ENCODE data around the gene WDR36. TPM values are rescaled to one million over a fixed set of nuclear protein-coding genes. Genes with fewer than 3 reads are reported as not detected.
A peak's percentile ranks its signal among the peaks of the same experiment; 100 is the strongest.
"Not testable (repeated sequence)": the region's sequence is repeated elsewhere in the genome, so short reads cannot be mapped to it uniquely, and the experiment has no call there.

Gene WDR36
- total and polyA plus RNA-seq, 7 experiments from 2014 or later = 24.4 to 37.4 (median 29.7) TPM

DNA sequence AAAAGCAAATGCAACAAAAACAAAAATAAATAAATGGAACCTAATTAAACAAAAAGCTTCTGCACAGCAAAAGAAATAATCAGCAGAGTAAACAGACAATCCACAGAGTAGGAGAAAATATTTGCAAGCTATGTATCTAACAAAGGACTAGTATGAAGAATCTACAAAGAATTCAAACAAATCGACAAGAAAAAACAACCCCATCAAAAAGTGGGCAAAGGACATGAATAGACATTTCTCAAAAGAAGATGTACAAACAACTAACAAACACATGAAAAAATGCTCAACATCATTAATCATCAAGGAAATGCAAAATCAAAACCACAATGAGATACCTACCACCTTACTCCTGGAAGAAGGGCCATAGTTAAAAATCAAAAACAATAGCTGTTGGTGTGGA, 49.3 kb downstream of the WDR36 start:
- H3K4me3 Mint-ChIP-seq; intact Hi-C loops (cut with micrococcal nuclease); H3K36me3 ChIP-seq (ENCODE audit: control insufficient read depth in 2 of 3, insufficient read depth in 3 of 3, low read length in 3 of 3); H3K27me3 ChIP-seq (ENCODE audit: control insufficient read depth in 2 of 2, insufficient read depth in 2 of 2, low read length in 2 of 2); H3K36me3 Mint-ChIP-seq; DNase-seq; ATAC-seq; H3K27me3 Mint-ChIP-seq; H3K9me3 Mint-ChIP-seq; CTCF ChIA-PET; H3K4me3 ChIP-seq (ENCODE audit: low read length); H3K4me1 ChIP-seq (ENCODE audit: control insufficient read depth in 2 of 2, insufficient read depth in 2 of 2, low read length in 2 of 2); POLR2A ChIA-PET; H3K27ac ChIP-seq (ENCODE audit: low read depth, low read length); H3K9me3 ChIP-seq (ENCODE audit: control insufficient read depth in 2 of 3, low read length in 3 of 3): not testable (repeated sequence)
- Mint-ChIP-seq H3K27ac (peak overlapping the region in 1 of 9 donors; percentile 44), H3K4me1 (peaks cover 0 to 11% (median 0%) of the 10 kb centered on the region in 7 donors)

- CTCF ChIA-PET = interaction anchor here (0.7 kb wide), 1 partner anchor 357 kb away, joined by 3 read pairs; no protein-coding TSS in a partner anchor
These were observed 50.8 kb downstream of the WDR36 start for GRCh38 chr5:111142932-111143331.

DNA sequence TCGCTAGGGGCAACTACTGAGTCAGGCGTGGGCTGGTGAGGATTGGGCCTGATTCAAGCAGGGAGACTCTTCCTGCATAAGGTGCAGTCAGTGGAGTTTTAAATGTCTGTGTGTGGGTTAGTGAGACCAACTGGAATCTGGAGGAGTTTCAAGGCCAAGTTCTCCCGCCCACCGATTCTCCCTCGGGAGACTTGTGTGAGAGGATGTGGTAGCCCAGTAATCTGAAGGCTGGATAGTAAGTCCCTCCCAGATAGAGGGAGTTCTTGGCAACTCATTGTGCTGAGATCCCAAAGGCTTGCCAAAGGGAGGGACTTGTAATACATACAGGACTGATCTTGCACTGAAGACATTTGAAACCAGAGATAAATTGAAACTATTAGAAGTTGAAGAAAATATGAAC, 51.8 kb downstream of the WDR36 start:
- CTCF ChIA-PET = interaction anchor here (0.6 kb wide), 1 partner anchor 112 kb away, joined by 3 read pairs; no protein-coding TSS in a partner anchor
- no peak overlapping the region for H3K27ac Mint-ChIP-seq
- DNase-seq (no peak), ATAC-seq (no peak)
- Histone ChIP-seq H3K27ac (ENCODE audit: low read depth, low read length) (no peak overlapping the region), H3K4me1 (ENCODE audit: control insufficient read depth in 2 of 2, insufficient read depth in 2 of 2, low read length in 2 of 2) (no peaks in the 10 kb centered on the region), H3K4me3 (ENCODE audit: low read length) (no peak overlapping the region), H3K27me3 (ENCODE audit: control insufficient read depth in 2 of 2, insufficient read depth in 2 of 2, low read length in 2 of 2) (no peaks in the 10 kb centered on the region), H3K36me3 (ENCODE audit: control insufficient read depth in 2 of 3, insufficient read depth in 3 of 3, low read length in 3 of 3) (no peaks in the 10 kb centered on the region), H3K9me3 (ENCODE audit: control insufficient read depth in 2 of 3, low read length in 3 of 3) (no peaks in the 10 kb centered on the region)
- peaks cover 0 to 3% (median 0%) of the 10 kb centered on the region in 5 donors for H3K36me3 Mint-ChIP-seq
- peaks cover 0 to 8% (median 0%) of the 10 kb centered on the region in 7 donors for H3K4me1 Mint-ChIP-seq
- H3K27me3 Mint-ChIP-seq = peaks cover 0 to 7% (median 0%) of the 10 kb centered on the region in 5 donors
- H3K9me3 Mint-ChIP-seq = no peaks in the 10 kb centered on the region
- H3K4me3 Mint-ChIP-seq = no peak overlapping the region
- POLR2A ChIA-PET = no interaction called here
- intact Hi-C loops (cut with micrococcal nuclease) = no loop called here

More at GRCh38 chr5:111142932-111143331, 50.8 kb downstream of the WDR36 start:
- Mint-ChIP-seq H3K9me3 (no peaks in the 10 kb centered on the region), H3K27ac (no peak overlapping the region), H3K36me3 (peaks cover 0 to 3% (median 0%) of the 10 kb centered on the region in 5 donors), H3K4me1 (peaks cover 0 to 11% (median 0%) of the 10 kb centered on the region in 7 donors), H3K27me3 (peaks cover 0 to 7% (median 0%) of the 10 kb centered on the region in 5 donors), H3K4me3 (no peak overlapping the region)
- H3K4me1 ChIP-seq (ENCODE audit: control insufficient read depth in 2 of 2, insufficient read depth in 2 of 2, low read length in 2 of 2) = no peaks in the 10 kb centered on the region
- intact Hi-C loops (cut with micrococcal nuclease) = no loop called here
- no peak overlapping the region for H3K27ac ChIP-seq (ENCODE audit: low read depth, low read length)
- no peak overlapping the region for H3K4me3 ChIP-seq (ENCODE audit: low read length)
- POLR2A ChIA-PET = no interaction called here
- no peaks in the 10 kb centered on the region for H3K9me3 ChIP-seq (ENCODE audit: control insufficient read depth in 2 of 3, low read length in 3 of 3)
- DNase-seq = no peak
- H3K27me3 ChIP-seq (ENCODE audit: control insufficient read depth in 2 of 2, insufficient read depth in 2 of 2, low read length in 2 of 2) = no peaks in the 10 kb centered on the region
- H3K36me3 ChIP-seq (ENCODE audit: control insufficient read depth in 2 of 3, insufficient read depth in 3 of 3, low read length in 3 of 3) = no peaks in the 10 kb centered on the region
- ATAC-seq = no peak

- Histone ChIP-seq H3K4me1 (ENCODE audit: control insufficient read depth in 2 of 2, insufficient read depth in 2 of 2, low read length in 2 of 2) (no peaks in the 10 kb centered on the region), H3K36me3 (ENCODE audit: control insufficient read depth in 2 of 3, insufficient read depth in 3 of 3, low read length in 3 of 3) (no peaks in the 10 kb centered on the region), H3K27ac (ENCODE audit: low read depth, low read length) (no peak overlapping the region), H3K27me3 (ENCODE audit: control insufficient read depth in 2 of 2, insufficient read depth in 2 of 2, low read length in 2 of 2) (no peaks in the 10 kb centered on the region), H3K4me3 (ENCODE audit: low read length) (no peak overlapping the region), H3K9me3 (ENCODE audit: control insufficient read depth in 2 of 3, low read length in 3 of 3) (no peaks in the 10 kb centered on the region)
- CTCF ChIA-PET = interaction anchor here (0.6 kb wide), 2 partner anchors 39 to 111 kb away, joined by 3 read pairs; no protein-coding TSS in a partner anchor
- ATAC-seq (no peak), DNase-seq (no peak)
- Mint-ChIP-seq H3K4me3 (no peak overlapping the region), H3K27ac (no peak overlapping the region), H3K36me3 (peaks cover 0 to 2% (median 0%) of the 10 kb centered on the region in 5 donors), H3K9me3 (no peaks in the 10 kb centered on the region), H3K4me1 (peaks cover 0 to 8% (median 0%) of the 10 kb centered on the region in 7 donors), H3K27me3 (peaks cover 0 to 7% (median 0%) of the 10 kb centered on the region in 5 donors)
- intact Hi-C loops (cut with micrococcal nuclease) = no loop called here
- POLR2A ChIA-PET = no interaction called here
These were observed 52.3 kb downstream of the WDR36 start for GRCh38 chr5:111144352-111144930.

GRCh38 chr5:111146053-111146452, 53.9 kb downstream of the WDR36 start:
- intact Hi-C loops (cut with micrococcal nuclease) = no loop called here
- CTCF ChIA-PET = no interaction called here
- no peaks in the 10 kb centered on the region for H3K36me3 Mint-ChIP-seq
- ATAC-seq = no peak
- DNase-seq = no peak
- H3K4me1 ChIP-seq (ENCODE audit: control insufficient read depth in 2 of 2, insufficient read depth in 2 of 2, low read length in 2 of 2) = no peaks in the 10 kb centered on the region
- H3K4me3 Mint-ChIP-seq = no peak overlapping the region
- no peak overlapping the region for H3K4me3 ChIP-seq (ENCODE audit: low read length)
- H3K9me3 ChIP-seq (ENCODE audit: control insufficient read depth in 2 of 3, low read length in 3 of 3) = no peaks in the 10 kb centered on the region
- no peaks in the 10 kb centered on the region for H3K27me3 ChIP-seq (ENCODE audit: control insufficient read depth in 2 of 2, insufficient read depth in 2 of 2, low read length in 2 of 2)
- H3K9me3 Mint-ChIP-seq = no peaks in the 10 kb centered on the region
- H3K27ac ChIP-seq (ENCODE audit: low read depth, low read length) = no peak overlapping the region
- H3K27me3 Mint-ChIP-seq = peaks cover 0 to 12% (median 0%) of the 10 kb centered on the region in 5 donors
- H3K27ac Mint-ChIP-seq = no peak overlapping the region
- H3K4me1 Mint-ChIP-seq = peaks cover 0 to 8% (median 0%) of the 10 kb centered on the region in 7 donors
- H3K36me3 ChIP-seq (ENCODE audit: control insufficient read depth in 2 of 3, insufficient read depth in 3 of 3, low read length in 3 of 3) = no peaks in the 10 kb centered on the region
- POLR2A ChIA-PET = no interaction called here

GRCh38 chr5:111147502-111147901, 55.4 kb downstream of the WDR36 start:
- peaks cover 0 to 3% (median 0%) of the 10 kb centered on the region in 11 donors for H3K9me3 Mint-ChIP-seq
- no peak overlapping the region for H3K27ac Mint-ChIP-seq
- peaks cover 0 to 13% (median 0%) of the 10 kb centered on the region in 7 donors for H3K4me1 Mint-ChIP-seq
- no peak overlapping the region for H3K4me3 ChIP-seq (ENCODE audit: low read length)
- H3K4me3 Mint-ChIP-seq = no peak overlapping the region
- ChIA-PET POLR2A (no interaction called here), CTCF (no interaction called here)
- DNase-seq (no peak), ATAC-seq (no peak)
- intact Hi-C loops (cut with micrococcal nuclease) = no loop called here
- H3K4me1 ChIP-seq (ENCODE audit: control insufficient read depth in 2 of 2, insufficient read depth in 2 of 2, low read length in 2 of 2) = no peaks in the 10 kb centered on the region
- H3K27ac ChIP-seq (ENCODE audit: low read depth, low read length) = no peak overlapping the region
- peaks cover 0 to 19% (median 6%) of the 10 kb centered on the region in 5 donors for H3K27me3 Mint-ChIP-seq
- no peaks in the 10 kb centered on the region for H3K27me3 ChIP-seq (ENCODE audit: control insufficient read depth in 2 of 2, insufficient read depth in 2 of 2, low read length in 2 of 2)
- peaks cover 0 to 1% (median 0%) of the 10 kb centered on the region in 5 donors for H3K36me3 Mint-ChIP-seq
- no peaks in the 10 kb centered on the region for H3K9me3 ChIP-seq (ENCODE audit: control insufficient read depth in 2 of 3, low read length in 3 of 3)
- H3K36me3 ChIP-seq (ENCODE audit: control insufficient read depth in 2 of 3, insufficient read depth in 3 of 3, low read length in 3 of 3) = no peaks in the 10 kb centered on the region

- Histone ChIP-seq H3K36me3 (ENCODE audit: control insufficient read depth in 2 of 3, insufficient read depth in 3 of 3, low read length in 3 of 3) (no peaks in the 10 kb centered on the region), H3K27ac (ENCODE audit: low read depth, low read length) (no peak overlapping the region), H3K4me1 (ENCODE audit: control insufficient read depth in 2 of 2, insufficient read depth in 2 of 2, low read length in 2 of 2) (no peaks in the 10 kb centered on the region), H3K4me3 (ENCODE audit: low read length) (no peak overlapping the region), H3K27me3 (ENCODE audit: control insufficient read depth in 2 of 2, insufficient read depth in 2 of 2, low read length in 2 of 2) (no peaks in the 10 kb centered on the region), H3K9me3 (ENCODE audit: control insufficient read depth in 2 of 3, low read length in 3 of 3) (no peaks in the 10 kb centered on the region)
- peaks cover 0 to 6% (median 0%) of the 10 kb centered on the region in 7 donors for H3K4me1 Mint-ChIP-seq
- peaks cover 0 to 28% (median 6%) of the 10 kb centered on the region in 5 donors for H3K27me3 Mint-ChIP-seq
- ChIA-PET POLR2A (no interaction called here), CTCF (no interaction called here)
- H3K9me3 Mint-ChIP-seq = peaks cover 0 to 3% (median 0%) of the 10 kb centered on the region in 11 donors
- peaks cover 0 to 1% (median 0%) of the 10 kb centered on the region in 5 donors for H3K36me3 Mint-ChIP-seq
- DNase-seq (no peak), ATAC-seq (no peak)
- no peak overlapping the region for H3K27ac Mint-ChIP-seq
- intact Hi-C loops (cut with micrococcal nuclease) = loop anchor here in 1 of 2 donors (10.0 kb wide), 1 partner anchor 363 kb away; the partner anchor contains the start of gene STARD4
- H3K4me3 Mint-ChIP-seq = no peak overlapping the region
These were observed 59.9 kb downstream of the WDR36 start for GRCh38 chr5:111151998-111152397.
